ENCODE data around the gene HOXA9. TPM values are rescaled to one million over a fixed set of nuclear protein-coding genes. Genes with fewer than 3 reads are reported as not detected.

Gene HOXA9
- total and polyA plus RNA-seq, 2 of the 8 experiments (the other 6 are each of a cell fraction or from before 2014, with no cell fraction given), result not detected

GRCh38 chr7:27212497-27213432, 47.4 kb upstream of the HOXA9 start (continued):
- TF ChIP-seq NANOG (IDR thresholded peaks at IDR 0.05; ENCODE audit: insufficient read depth, low read depth, low read length, poor library complexity, severe bottlenecking), result no peak
- TF ChIP-seq ASH2L (IDR thresholded peaks at IDR 0.05; ENCODE audit: low read length), result no peak
- TF ChIP-seq HDAC2 (IDR thresholded peaks at IDR 0.05; ENCODE audit: borderline replicate concordance in 1 of 2, low read depth in 2 of 2, low read length in 2 of 2), result no peak
- TF ChIP-seq EGR1 (IDR thresholded peaks at IDR 0.05; ENCODE audit: borderline replicate concordance, low read depth, low read length), result no peak
- peak; percentile 97 for TF ChIP-seq EZH2 (IDR thresholded peaks at IDR 0.05; ENCODE audit: low read depth, low read length, severe bottlenecking)
- TF ChIP-seq SP1 (IDR thresholded peaks at IDR 0.05; ENCODE audit: low read depth, low read length), result no peak
- no peak for TF ChIP-seq GTF2F1 (IDR thresholded peaks at IDR 0.05; ENCODE audit: borderline replicate concordance, low read depth, low read length)

All from H1 (cell line).